H1 (cell line): ENCODE data around the gene MTHFS. TPM values are rescaled to one million over a fixed set of nuclear protein-coding genes. Genes with fewer than 3 reads are reported as not detected.

Source experiments
- CTCF ChIA-PET: fragments of 300-600 bp; sonication (Branson Sonifier 250); formaldehyde crosslinking; loops from one replicate; lab custom pipeline; 2021; ENCODE audit not compliant: partially characterized antibody; lab: Charles Lee
- POLR2A ChIA-PET: fragments of 300-600 bp; sonication (Branson Sonifier 250); formaldehyde crosslinking; loops from one replicate; lab custom pipeline; 2021; ENCODE audit warnings: inconsistent platforms; ENCODE audit not compliant: partially characterized antibody; lab: Charles Lee
- DNase-seq, 2 experiments: peaks; one replicate each; pipeline versions ENCODE4 v3.0.0 to v3.0.0-alpha.2; 2010 to 2022; ENCODE audit warnings: low spot score in 2 of 2, low read depth in 1 of 2, mixed read lengths in 1 of 2
- FAIRE-seq: peaks from 2 replicates; lab custom pipeline; 2011; peaks lifted over from hg19 to GRCh38; lab: Jason Lieb, UNC
- H2AFZ ChIP-seq: 2 replicates; pipeline ENCODE4 v1.8.1; 2012; ENCODE audit warnings: low read length, inconsistent platforms
- H2AK5ac ChIP-seq: 2 replicates; pipeline ENCODE4 v1.6.1; 2013; ENCODE audit warnings: low read depth, low read length
- H2BK120ac ChIP-seq: replicated peaks from 2 replicates; pipeline ENCODE3; 2013; ENCODE audit warnings: low read depth, low read length, inconsistent platforms
- H2BK12ac ChIP-seq: 2 replicates; pipeline ENCODE4 v1.6.1; 2013; ENCODE audit warnings: low read depth, low read length
- H2BK15ac ChIP-seq: 2 replicates; pipeline ENCODE4 v1.6.1; 2013; ENCODE audit warnings: low read length
- H2BK20ac ChIP-seq: 2 replicates; pipeline ENCODE4 v1.6.1; 2013; ENCODE audit warnings: low read length
- H2BK5ac ChIP-seq: 2 replicates; pipeline ENCODE4 v1.6.1; 2013; ENCODE audit warnings: low read depth, low read length
- H3K14ac ChIP-seq: 2 replicates; pipeline ENCODE4 v1.6.1; 2013; ENCODE audit warnings: inconsistent platforms; ENCODE audit not compliant: insufficient read length
- H3K18ac ChIP-seq: 2 replicates; pipeline ENCODE4 v1.6.1; 2013; ENCODE audit warnings: low read length; ENCODE audit errors: extremely low read depth
- H3K23ac ChIP-seq: 2 replicates; pipeline ENCODE4 v1.6.1; 2013; ENCODE audit warnings: inconsistent platforms; ENCODE audit not compliant: insufficient read length
- H3K23me2 ChIP-seq: 2 replicates; pipeline ENCODE4 v1.6.1; 2013; ENCODE audit warnings: low read depth, low read length
- H3K27ac ChIP-seq: 2 replicates; pipeline ENCODE4 v1.6.1; 2011; ENCODE audit warnings: low read depth, low read length, inconsistent platforms
- H3K27me3 ChIP-seq, 4 experiments: replicated peaks in 1 of 4; 1 replicate in 1 of 4; 2 replicates in 3 of 4; pipeline versions ENCODE4 v1.6.1 to v1.8.1; 2011 to 2013; ENCODE audit warnings: low read length in 3 of 4, mild to moderate bottlenecking in 3 of 4, inconsistent platforms in 2 of 4, mixed read lengths in 2 of 4, moderate library complexity in 1 of 4; ENCODE audit not compliant: control insufficient read depth in 3 of 4, insufficient read depth in 3 of 4; ENCODE audit errors: extremely low read depth in 1 of 4
- H3K36me3 ChIP-seq, 4 experiments: 2 replicates each; pipeline versions ENCODE4 v1.6.1 to v1.8.1; 2011 to 2013; ENCODE audit warnings: mild to moderate bottlenecking in 4 of 4, low read length in 3 of 4, moderate library complexity in 2 of 4, control low read depth in 1 of 4, inconsistent platforms in 1 of 4; ENCODE audit not compliant: insufficient read depth in 4 of 4, control insufficient read depth in 2 of 4
- H3K4ac ChIP-seq: replicated peaks from 2 replicates; pipeline ENCODE3; 2013; ENCODE audit warnings: low read length, low read depth, mixed read lengths, inconsistent platforms; ENCODE audit not compliant: insufficient read length
- H3K4me1 ChIP-seq, 4 experiments: replicated peaks in 1 of 4; 1 replicate in 1 of 4; 2 replicates in 3 of 4; pipeline versions ENCODE4 v1.6.1 to v1.8.1; 2011 to 2013; ENCODE audit warnings: low read length in 3 of 4, inconsistent platforms in 2 of 4, mixed read lengths in 1 of 4; ENCODE audit not compliant: insufficient read depth in 4 of 4, control insufficient read depth in 3 of 4
- H3K4me2 ChIP-seq, 2 experiments: 2 replicates each; pipeline versions ENCODE4 v1.6.1 to v1.8.1; 2011 to 2013; ENCODE audit warnings: low read depth in 2 of 2, low read length in 2 of 2, control low read depth in 1 of 2, inconsistent platforms in 1 of 2, mild to moderate bottlenecking in 1 of 2; ENCODE audit not compliant: insufficient read depth in 1 of 2
- H3K4me3 ChIP-seq, 4 experiments: fragments of 200-600, 300-600 bp in 1 of 4; sonication (generic), shearing (Covaris generic), sonication (Bioruptor Twin) in 1 of 4; 2 replicates each; pipeline versions ENCODE4 v1.5.1 to v1.8.1; 2011 to 2016; ENCODE audit warnings: low read length in 4 of 4, low read depth in 3 of 4, control low read depth in 2 of 4, inconsistent platforms in 2 of 4, mild to moderate bottlenecking in 2 of 4, mixed read lengths in 1 of 4, moderate library complexity in 1 of 4; ENCODE audit not compliant: insufficient read depth in 2 of 4; ENCODE audit errors: extremely low read depth in 1 of 4
- H3K56ac ChIP-seq: replicated peaks from 2 replicates; pipeline ENCODE3; 2013; ENCODE audit warnings: low read depth, mild to moderate bottlenecking, mixed read lengths, low read length, inconsistent platforms; ENCODE audit not compliant: insufficient read length
- H3K79me1 ChIP-seq: 2 replicates; pipeline ENCODE4 v1.6.1; 2013; ENCODE audit warnings: low read depth, low read length, control low read depth
- H3K79me2 ChIP-seq, 2 experiments: 2 replicates each; pipeline versions ENCODE4 v1.6.1 to v1.8.1; 2012 to 2013; ENCODE audit warnings: low read length in 2 of 2, mild to moderate bottlenecking in 2 of 2, inconsistent platforms in 1 of 2; ENCODE audit not compliant: insufficient read depth in 2 of 2, control insufficient read depth in 1 of 2
- H3K9ac ChIP-seq, 4 experiments: replicated peaks in 1 of 4; 1 replicate in 1 of 4; 2 replicates in 3 of 4; pipeline versions ENCODE4 v1.6.1 to v1.8.1; 2011 to 2013; ENCODE audit warnings: low read depth in 3 of 4, low read length in 3 of 4, control low read depth in 2 of 4, mild to moderate bottlenecking in 2 of 4, moderate library complexity in 2 of 4, inconsistent platforms in 1 of 4; ENCODE audit errors: extremely low read depth in 1 of 4
- H3K9me3 ChIP-seq, 2 experiments: 2 replicates each; pipeline versions ENCODE4 v1.6.1 to v1.8.1; 2012 to 2013; ENCODE audit warnings: mild to moderate bottlenecking in 2 of 2, moderate library complexity in 2 of 2, control low read depth in 1 of 2, inconsistent platforms in 1 of 2, low read depth in 1 of 2, low read length in 1 of 2, mixed read lengths in 1 of 2; ENCODE audit not compliant: insufficient read depth in 2 of 2
- H4K20me1 ChIP-seq, 2 experiments: replicated peaks in 1 of 2; 2 replicates each; pipeline versions ENCODE3 to v1.8.1; 2011 to 2013; ENCODE audit warnings: inconsistent platforms in 2 of 2, low read length in 2 of 2, mild to moderate bottlenecking in 1 of 2; ENCODE audit not compliant: insufficient read depth in 2 of 2, control insufficient read depth in 1 of 2
- H4K5ac ChIP-seq: 2 replicates; pipeline ENCODE4 v1.6.1; 2013; ENCODE audit warnings: low read length, low read depth, mixed read lengths, inconsistent platforms; ENCODE audit not compliant: insufficient read length
- H4K8ac ChIP-seq: 2 replicates; pipeline ENCODE4 v1.8.0; 2013; ENCODE audit warnings: mild to moderate bottlenecking, moderate library complexity, low read length, inconsistent platforms; ENCODE audit not compliant: insufficient read depth; ENCODE audit errors: extremely low read depth
- H4K91ac ChIP-seq: replicated peaks from 2 replicates; pipeline ENCODE3; 2013; ENCODE audit warnings: low read length, mixed read lengths, inconsistent platforms; ENCODE audit not compliant: insufficient read length
- CBX5 ChIP-seq: fragments of 300-800, 300-1000 bp; sonication (generic); IDR thresholded peaks from 2 replicates; pipeline ENCODE4 v1.7.1; 2016; ENCODE audit warnings: antibody characterized with exemption, low read length, low read depth
- CHD1 ChIP-seq: IDR thresholded peaks from 2 replicates; pipeline ENCODE4 v1.6.1; 2012; ENCODE audit warnings: low read depth, low read length, improper control_type of control experiment
- CREB1 ChIP-seq: IDR thresholded peaks from 2 replicates; pipeline ENCODE4 v1.6.1; 2012; ENCODE audit warnings: inconsistent platforms
- CTCF ChIP-seq, 3 experiments: IDR thresholded peaks; 1 replicate in 2 of 3; 2 replicates in 1 of 3; pipeline versions ENCODE4 v1.5.1 to v1.6.1; 2011; ENCODE audit warnings: low read length in 3 of 3, mild to moderate bottlenecking in 3 of 3, inconsistent platforms in 2 of 3, low read depth in 1 of 3, moderate library complexity in 1 of 3; ENCODE audit not compliant: insufficient read depth in 1 of 3; ENCODE audit errors: control extremely low read depth in 1 of 3
- FOSL1 ChIP-seq: IDR thresholded peaks from 2 replicates; pipeline ENCODE4 v1.6.1; 2011; ENCODE audit warnings: mild to moderate bottlenecking, low read depth, low read length, moderate library complexity; ENCODE audit not compliant: insufficient read depth
- HDAC2 ChIP-seq, 2 experiments: fragments of 300-600 bp in 1 of 2; sonication (generic) in 1 of 2; IDR thresholded peaks; 2 replicates each; pipeline ENCODE4 v1.6.1; 2011 to 2012; ENCODE audit warnings: low read depth in 2 of 2, low read length in 2 of 2, mild to moderate bottlenecking in 2 of 2, moderate library complexity in 2 of 2, borderline replicate concordance in 1 of 2, inconsistent platforms in 1 of 2
- HDAC6 ChIP-seq: IDR thresholded peaks from one replicate; pipeline ENCODE4 v1.7.1; 2012; ENCODE audit warnings: low read depth, mild to moderate bottlenecking, inconsistent platforms, low read length, moderate library complexity
- KDM1A ChIP-seq: fragments of 200-600, 300-600 bp; sonication (generic); IDR thresholded peaks from 2 replicates; pipeline ENCODE4 v1.7.1; 2016; ENCODE audit warnings: mild to moderate bottlenecking, low read length, borderline replicate concordance
- SIRT6 ChIP-seq: IDR thresholded peaks from one replicate; pipeline ENCODE4 v1.7.1; 2012; ENCODE audit warnings: low read length, inconsistent platforms
- SRF ChIP-seq: IDR thresholded peaks from 2 replicates; pipeline ENCODE4 v1.6.1; 2011; ENCODE audit warnings: mild to moderate bottlenecking, low read depth, low read length, moderate library complexity
- SUZ12 ChIP-seq: fragments of 200-600 bp; sonication (generic); IDR thresholded peaks from 2 replicates; pipeline ENCODE4 v1.6.1; 2012; ENCODE audit warnings: mild to moderate bottlenecking, inconsistent platforms, low read length, moderate library complexity, mixed read lengths
- TAF1 ChIP-seq: IDR thresholded peaks from 2 replicates; pipeline ENCODE4 v1.6.1; 2011; ENCODE audit warnings: mild to moderate bottlenecking, low read depth, low read length
- TBP ChIP-seq: IDR thresholded peaks from 2 replicates; pipeline ENCODE4 v1.6.1; 2011; ENCODE audit warnings: low read depth, low read length, improper control_type of control experiment
- WGBS, 2 experiments: shearing (Covaris generic) in 1 of 2; methylation state at CpG; one replicate each; pipeline versions ENCODE4 v1.1.6 to v1.1.7; 2013 to 2015; ENCODE audit warnings: low lambda C conversion rate in 2 of 2, mixed read lengths in 2 of 2, inconsistent platforms in 1 of 2, low coverage in 1 of 2, missing lambda C conversion rate in 1 of 2; ENCODE audit not compliant: insufficient replicate concordance in 2 of 2, insufficient coverage in 1 of 2, insufficient read length in 1 of 2; ENCODE audit errors: extremely low coverage in 1 of 2, missing lambda C conversion rate in 1 of 2; 5-methylcytosine and 5-hydroxymethylcytosine counted together
- polyA plus RNA-seq, 7 experiments: library from polyadenylated mRNA; depleted of rRNA in 3 of 7; stranded (reverse) in 5 of 7; unstranded in 2 of 7; fragments of >200 nt in 5 of 7; fragments of 200-250 nt in 2 of 7; gene quantifications; 1 replicate in 5 of 7; 2 replicates in 1 of 7; 4 replicates in 1 of 7; pipeline versions ENCODE4 v1.2.1 to v1.2.3, GENCODE V29; 2011 to 2013; ENCODE audit warnings: missing spikeins in 2 of 7, mixed read lengths in 2 of 7
- total RNA-seq: library from RNA; stranded (reverse); fragmentation: NEBNext Ultra II Directional; extraction: Animal tissue kit (Norgen Biotek cat#: 25700); gene quantifications from 2 replicates; pipeline ENCODE4 v1.2.1, GENCODE V29; 2021

The MTHFS gene
- total and polyA plus RNA-seq, 2 of the 8 experiments (the other 6 are each of a cell fraction or from before 2014, with no cell fraction given): 27.3 to 37.2 TPM

- DNase-seq (no peak), FAIRE-seq (no peak)
- Histone ChIP-seq H3K9me3 (no peaks in the 10 kb centered on the region), H2BK20ac (no peak overlapping the region), H2AFZ (no peak overlapping the region), H3K4ac (no peak overlapping the region), H2BK5ac (no peak overlapping the region), H3K4me3 (no peak overlapping the region), H3K4me1 (no peaks in the 10 kb centered on the region), H3K36me3 (no peaks in the 10 kb centered on the region; a peak in 1 of 8 replicates), H3K4me2 (no peak overlapping the region), H4K91ac (no peak overlapping the region), H3K23ac (no peak overlapping the region), H3K14ac (no peak overlapping the region), H3K27me3 (no peaks in the 10 kb centered on the region), H3K9ac (no peak overlapping the region), H4K8ac (no peak overlapping the region), H3K56ac (no peak overlapping the region), H3K23me2 (no peaks in the 10 kb centered on the region), H2BK12ac (no peak overlapping the region), H3K27ac (no peak overlapping the region), H2BK15ac (no peak overlapping the region), H2BK120ac (no peak overlapping the region), H4K20me1 (no peaks in the 10 kb centered on the region), H3K79me2 (no peaks in the 10 kb centered on the region), H4K5ac (no peak overlapping the region), H3K79me1 (no peaks in the 10 kb centered on the region), H3K18ac (no peak overlapping the region), H2AK5ac (no peak overlapping the region)
- 93% methylated on average over 1 of the region's 1 CpG; no CpG with 5 or more reads in 1 of the 2 experiments for WGBS, 2 experiments
- POLR2A ChIA-PET: interaction anchor here (0.6 kb wide), 1 partner anchor 522 kb away, joined by 3 read pairs; no protein-coding TSS in a partner anchor
- CTCF ChIA-PET: interaction anchor here (1.6 to 3.8 kb wide), 2 partner anchors 19 to 450 kb away, joined by 4 to 23 read pairs; no protein-coding TSS in a partner anchor
- TF ChIP-seq FOSL1 (no peak), CHD1 (no peak), TAF1 (no peak), TBP (no peak), HDAC6 (no peak), SIRT6 (no peak), SRF (no peak), KDM1A (no peak), CREB1 (no peak), CTCF (IDR thresholded peaks at IDR 0.05; ENCODE audit: control extremely low read depth in 1 of 3, insufficient read depth in 1 of 3, low read depth in 1 of 3, low read length in 3 of 3) (no peak), SUZ12 (no peak), CBX5 (no peak), HDAC2 (IDR thresholded peaks at IDR 0.05; ENCODE audit: borderline replicate concordance in 1 of 2, low read depth in 2 of 2, low read length in 2 of 2) (no peak)
Observed at GRCh38 chr15:79831604-79832003, 65.2 kb downstream of the MTHFS start.
